ENCODE measurements around the gene ARHGAP9.
"Not testable (repeated sequence)": the region's sequence is repeated elsewhere in the genome, so short reads cannot be mapped to it uniquely, and the experiment has no call there.

ARHGAP9 gene

GRCh38 chr12:57515934-57516541, 36.4 kb upstream of the ARHGAP9 start:
- FAIRE-seq: no peak
- TF ChIP-seq, protein P1, sequence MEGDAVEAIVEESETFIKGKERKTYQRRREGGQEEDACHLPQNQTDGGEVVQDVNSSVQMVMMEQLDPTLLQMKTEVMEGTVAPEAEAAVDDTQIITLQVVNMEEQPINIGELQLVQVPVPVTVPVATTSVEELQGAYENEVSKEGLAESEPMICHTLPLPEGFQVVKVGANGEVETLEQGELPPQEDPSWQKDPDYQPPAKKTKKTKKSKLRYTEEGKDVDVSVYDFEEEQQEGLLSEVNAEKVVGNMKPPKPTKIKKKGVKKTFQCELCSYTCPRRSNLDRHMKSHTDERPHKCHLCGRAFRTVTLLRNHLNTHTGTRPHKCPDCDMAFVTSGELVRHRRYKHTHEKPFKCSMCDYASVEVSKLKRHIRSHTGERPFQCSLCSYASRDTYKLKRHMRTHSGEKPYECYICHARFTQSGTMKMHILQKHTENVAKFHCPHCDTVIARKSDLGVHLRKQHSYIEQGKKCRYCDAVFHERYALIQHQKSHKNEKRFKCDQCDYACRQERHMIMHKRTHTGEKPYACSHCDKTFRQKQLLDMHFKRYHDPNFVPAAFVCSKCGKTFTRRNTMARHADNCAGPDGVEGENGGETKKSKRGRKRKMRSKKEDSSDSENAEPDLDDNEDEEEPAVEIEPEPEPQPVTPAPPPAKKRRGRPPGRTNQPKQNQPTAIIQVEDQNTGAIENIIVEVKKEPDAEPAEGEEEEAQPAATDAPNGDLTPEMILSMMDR (IDR thresholded peaks at IDR 0.05; ENCODE audit: insufficient read depth, missing control alignments): no peak
- no peak for DNase-seq (ENCODE audit: insufficient read length, low spot score)

GRCh38 chr12:57515408-57515933, 35.8 kb upstream of the ARHGAP9 start:
- FAIRE-seq: no peak
- DNase-seq (ENCODE audit: insufficient read length, low spot score): no peak
- TF ChIP-seq, protein P1 (IDR thresholded peaks at IDR 0.05; ENCODE audit: insufficient read depth, missing control alignments): no peak

GRCh38 chr12:57514720-57515407, 35.2 kb upstream of the ARHGAP9 start:
- TF ChIP-seq, protein P1 (IDR thresholded peaks at IDR 0.05; ENCODE audit: insufficient read depth, missing control alignments): no peak
- FAIRE-seq (no peak), DNase-seq (ENCODE audit: insufficient read length, low spot score) (no peak)

GRCh38 chr12:57514246-57514645, 34.6 kb upstream of the ARHGAP9 start:
- FAIRE-seq; DNase-seq (ENCODE audit: insufficient read length, low spot score): not testable (repeated sequence)

- not testable (repeated sequence) for DNase-seq (ENCODE audit: insufficient read length, low spot score); FAIRE-seq
Measured at GRCh38 chr12:57513677-57514076, 34.0 kb upstream of the ARHGAP9 start.

- TF ChIP-seq, protein P1 (IDR thresholded peaks at IDR 0.05; ENCODE audit: insufficient read depth, missing control alignments): no peak
- no peak for DNase-seq (ENCODE audit: insufficient read length, low spot score)
- FAIRE-seq: no peak
Measured at GRCh38 chr12:57513266-57513665, 33.6 kb upstream of the ARHGAP9 start.

DNA sequence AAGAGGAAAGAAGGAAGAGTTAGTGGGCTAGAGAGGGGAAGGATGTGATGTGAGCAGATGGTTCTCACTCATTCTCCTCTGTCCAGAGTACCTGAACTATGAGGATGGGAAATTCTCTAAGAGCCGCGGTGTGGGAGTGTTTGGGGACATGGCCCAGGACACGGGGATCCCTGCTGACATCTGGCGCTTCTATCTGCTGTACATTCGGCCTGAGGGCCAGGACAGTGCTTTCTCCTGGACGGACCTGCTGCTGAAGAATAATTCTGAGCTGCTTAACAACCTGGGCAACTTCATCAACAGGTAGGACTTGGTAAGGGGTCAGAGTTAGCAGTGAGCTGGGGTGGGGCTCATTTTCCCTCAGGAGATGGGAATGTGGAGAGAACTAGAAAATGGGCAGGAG, 33.0 kb upstream of the ARHGAP9 start:
- DNase-seq (ENCODE audit: insufficient read length, low spot score) (no peak), FAIRE-seq (no peak)
- TF ChIP-seq, protein P1 (IDR thresholded peaks at IDR 0.05; ENCODE audit: insufficient read depth, missing control alignments): no peak

DNA sequence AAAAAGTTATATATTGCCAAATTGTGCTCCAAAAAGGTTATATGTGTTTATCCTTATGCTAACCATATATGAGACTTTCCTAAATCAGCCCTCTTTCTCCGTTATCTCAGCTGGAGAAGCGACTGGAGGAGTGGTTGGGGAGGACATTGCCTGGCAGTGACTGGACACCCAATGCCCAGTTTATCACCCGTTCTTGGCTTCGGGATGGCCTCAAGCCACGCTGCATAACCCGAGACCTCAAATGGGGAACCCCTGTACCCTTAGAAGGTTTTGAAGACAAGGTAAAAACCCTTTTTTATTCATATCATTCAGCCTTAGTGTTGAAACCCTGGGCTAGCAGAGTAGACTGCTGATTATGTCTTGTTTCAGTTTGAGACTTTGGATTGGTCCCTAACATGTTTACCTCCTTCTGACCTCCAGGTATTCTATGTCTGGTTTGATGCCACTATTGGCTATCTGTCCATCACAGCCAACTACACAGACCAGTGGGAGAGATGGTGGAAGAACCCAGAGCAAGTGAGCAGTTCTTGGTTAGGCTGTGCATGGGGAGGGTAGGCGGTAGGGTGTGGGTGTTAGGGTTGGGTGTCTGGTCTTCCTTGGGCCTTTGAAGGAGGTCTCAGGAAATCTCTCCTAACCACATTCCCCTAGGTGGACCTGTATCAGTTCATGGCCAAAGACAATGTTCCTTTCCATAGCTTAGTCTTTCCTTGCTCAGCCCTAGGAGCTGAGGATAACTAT, 32.1 kb upstream of the ARHGAP9 start:
- FAIRE-seq (no peak), DNase-seq (ENCODE audit: insufficient read length, low spot score) (no peak)
- TF ChIP-seq, protein P1 (IDR thresholded peaks at IDR 0.05; ENCODE audit: insufficient read depth, missing control alignments): no peak

Measured in D721Med (cell line).